Right atrium auricular region (tissue), 2 donors: ENCODE results near the gene SIPA1L3. TPM values are rescaled to one million over a fixed set of nuclear protein-coding genes. Genes with fewer than 3 reads are reported as not detected.
A peak's percentile ranks its signal among the peaks of the same experiment; 100 is the strongest.

Experiments
- DNase-seq: peaks from one replicate; pipeline ENCODE4 v3.0.0-alpha.2; 2019; ENCODE audit warnings: low spot score
- H3K27ac ChIP-seq, 2 donors: fragments of 200-600 bp; sonication (generic); 1 replicate in 1 of 2; 2 replicates in 1 of 2; pipeline ENCODE4 v1.5.1; 2016 to 2019
- H3K27me3 ChIP-seq, 2 donors: fragments of 200-600 bp; sonication (generic); one replicate each; pipeline versions ENCODE4 v1.5.1 to v1.6.0; 2017 to 2019
- H3K36me3 ChIP-seq: fragments of 200-600 bp; sonication (generic); one replicate; pipeline ENCODE4 v1.5.1; 2016
- H3K4me1 ChIP-seq, 2 donors: fragments of 200-600 bp; sonication (generic); one replicate each; pipeline versions ENCODE4 v1.5.1 to v1.6.0; 2017 to 2019
- H3K4me3 ChIP-seq, 2 donors: fragments of 200-600 bp; sonication (generic); 1 replicate in 1 of 2; 2 replicates in 1 of 2; pipeline ENCODE4 v1.5.1; 2017 to 2019; ENCODE audit warnings: mild to moderate bottlenecking in 1 of 2, moderate library complexity in 1 of 2
- H3K9me3 ChIP-seq, 2 donors: fragments of 200-600 bp; sonication (generic); one replicate each; pipeline ENCODE4 v1.5.1; 2019
- CTCF ChIP-seq, 2 donors: fragments of 200-600 bp; sonication (generic); IDR thresholded peaks; one replicate each; pipeline ENCODE4 v1.5.1; 2019; ENCODE audit warnings: antibody characterized with exemption in 2 of 2
- total RNA-seq, 2 donors: library from RNA; depleted of rRNA; stranded (reverse); fragments of >200 nt; gene quantifications; one replicate each; pipeline ENCODE4 v1.1.0, GENCODE V29; 2016

Gene SIPA1L3
- total RNA-seq, 2 donors from 2014 or later = 10.7 to 19.6 TPM

GRCh38 chr19:38142176-38143035 is 235.4 kb downstream of the SIPA1L3 start:
- TF ChIP-seq CTCF (IDR thresholded peaks at IDR 0.05) = peak; percentile 62 to 77
- no peak overlapping the region for H3K27ac ChIP-seq
- H3K4me3 ChIP-seq = no peak overlapping the region
- no peaks in the 10 kb centered on the region for H3K4me1 ChIP-seq
- no peaks in the 10 kb centered on the region for H3K27me3 ChIP-seq
- no peaks in the 10 kb centered on the region for H3K9me3 ChIP-seq
- H3K36me3 ChIP-seq = no peaks in the 10 kb centered on the region
- DNase-seq = no peak

GRCh38 chr19:38143847-38144246 is 236.8 kb downstream of the SIPA1L3 start:
- no peak for TF ChIP-seq CTCF (IDR thresholded peaks at IDR 0.05)
- Histone ChIP-seq H3K4me3 (no peak overlapping the region), H3K36me3 (no peaks in the 10 kb centered on the region)

GRCh38 chr19:38144667-38145066 is 237.7 kb downstream of the SIPA1L3 start:
- Histone ChIP-seq H3K4me1 (no peaks in the 10 kb centered on the region), H3K36me3 (no peaks in the 10 kb centered on the region), H3K27ac (no peak overlapping the region), H3K27me3 (no peaks in the 10 kb centered on the region), H3K9me3 (no peaks in the 10 kb centered on the region), H3K4me3 (no peak overlapping the region)
- no peak for TF ChIP-seq CTCF (IDR thresholded peaks at IDR 0.05)
- no peak for DNase-seq

More at GRCh38 chr19:38143847-38144246, 236.8 kb downstream of the SIPA1L3 start:
- DNase-seq = no peak
- Histone ChIP-seq H3K27me3 (no peaks in the 10 kb centered on the region), H3K27ac (no peak overlapping the region), H3K9me3 (no peaks in the 10 kb centered on the region), H3K4me1 (no peaks in the 10 kb centered on the region)

- Histone ChIP-seq H3K4me1 (no peaks in the 10 kb centered on the region), H3K4me3 (no peak overlapping the region), H3K9me3 (no peaks in the 10 kb centered on the region), H3K27me3 (no peaks in the 10 kb centered on the region), H3K27ac (no peak overlapping the region), H3K36me3 (no peaks in the 10 kb centered on the region)
- TF ChIP-seq CTCF (IDR thresholded peaks at IDR 0.05) = no peak
- no peak for DNase-seq
These were observed 238.6 kb downstream of the SIPA1L3 start for GRCh38 chr19:38145623-38146022.

GRCh38 chr19:38148337-38148736 is 241.3 kb downstream of the SIPA1L3 start:
- no peak for TF ChIP-seq CTCF (IDR thresholded peaks at IDR 0.05)
- Histone ChIP-seq H3K9me3 (no peaks in the 10 kb centered on the region), H3K4me1 (no peaks in the 10 kb centered on the region), H3K36me3 (peaks cover 6% of the 10 kb centered on the region), H3K4me3 (no peak overlapping the region), H3K27me3 (no peaks in the 10 kb centered on the region), H3K27ac (no peak overlapping the region)
- DNase-seq = no peak
